Endothelial cell (in vitro differentiated cells): ENCODE measurements around the gene STAB2. TPM values are rescaled to one million over a fixed set of nuclear protein-coding genes. Genes with fewer than 3 reads are reported as not detected.

Experiments used
- DNase-seq: peaks from one replicate; pipeline ENCODE4 v3.0.0; 2021; ENCODE audit warnings: low spot score
- H3K27ac Mint-ChIP-seq: one replicate; pipeline ENCODE4 v1.8.0; 2021; ENCODE audit warnings: mixed read lengths, inconsistent platforms; ENCODE audit not compliant: unreplicated experiment
- H3K27me3 Mint-ChIP-seq: one replicate; pipeline ENCODE4 v1.8.0; 2021; ENCODE audit warnings: mild to moderate bottlenecking, moderate library complexity, mixed read lengths, inconsistent platforms; ENCODE audit not compliant: unreplicated experiment
- H3K36me3 Mint-ChIP-seq: one replicate; pipeline ENCODE4 v1.8.0; 2021; ENCODE audit warnings: mild to moderate bottlenecking, low read depth, mixed read lengths, inconsistent platforms; ENCODE audit not compliant: unreplicated experiment
- H3K4me1 Mint-ChIP-seq: one replicate; pipeline ENCODE4 v1.8.0; 2021; ENCODE audit warnings: mild to moderate bottlenecking, mixed read lengths, inconsistent platforms; ENCODE audit not compliant: unreplicated experiment
- H3K4me3 Mint-ChIP-seq: one replicate; pipeline ENCODE4 v1.8.0; 2021; ENCODE audit warnings: mild to moderate bottlenecking, mixed read lengths, inconsistent platforms; ENCODE audit not compliant: unreplicated experiment
- H3K9me3 Mint-ChIP-seq: one replicate; pipeline ENCODE4 v1.8.0; 2021; ENCODE audit warnings: mixed read lengths, inconsistent platforms; ENCODE audit not compliant: unreplicated experiment
- CTCF ChIP-seq: fragments of 200-600 bp; sonication (generic); IDR thresholded peaks from one replicate; pipeline ENCODE4 v1.5.0; 2021; ENCODE audit warnings: antibody characterized with exemption; ENCODE audit not compliant: unreplicated experiment
- total RNA-seq: library from RNA; stranded (reverse); fragmentation: NEBNext Ultra II Directional; extraction: Animal tissue kit (Norgen Biotek cat#: 25700); gene quantifications from one replicate; pipeline ENCODE4 v1.2.1, GENCODE V29; 2021; ENCODE audit not compliant: unreplicated experiment

The STAB2 gene
- total RNA-seq, 1 donor from 2014 or later: 0.10 TPM

DNA sequence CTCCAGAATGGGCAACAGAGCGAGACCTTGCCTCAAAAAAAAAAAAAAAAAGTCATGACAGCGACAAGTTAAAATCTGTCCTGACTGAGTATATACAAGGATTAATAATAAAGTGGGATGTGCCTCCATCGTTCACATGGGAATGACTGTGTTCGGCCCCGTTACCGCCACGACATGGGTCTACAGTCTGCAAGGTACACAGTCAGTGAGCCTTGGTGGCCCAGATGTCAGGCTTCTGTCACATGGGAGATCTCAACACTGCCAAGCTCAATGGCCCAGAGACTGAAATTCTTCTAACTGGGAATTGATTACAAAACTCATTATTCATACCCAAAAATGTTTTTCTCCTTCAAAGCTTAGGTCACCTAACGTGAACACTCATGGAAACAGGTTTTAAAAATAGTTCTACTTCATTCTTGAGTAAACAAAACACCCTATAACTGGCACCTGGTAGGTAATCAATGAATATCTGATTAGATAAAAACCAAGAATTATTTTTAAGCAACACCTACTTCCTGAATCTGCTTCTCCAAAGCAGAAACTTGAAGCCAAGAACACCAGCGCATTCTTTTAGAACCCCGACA, 188.0 kb downstream of the STAB2 start:
- H3K27me3 Mint-ChIP-seq: peaks cover 1% of the 10 kb centered on the region
- H3K9me3 Mint-ChIP-seq: no peaks in the 10 kb centered on the region
- no peak overlapping the region for H3K27ac Mint-ChIP-seq
- H3K36me3 Mint-ChIP-seq: no peaks in the 10 kb centered on the region
- no peak overlapping the region for H3K4me3 Mint-ChIP-seq
- no peak for DNase-seq
- no peaks in the 10 kb centered on the region for H3K4me1 Mint-ChIP-seq
- TF ChIP-seq CTCF: no peak

- Mint-ChIP-seq H3K4me1 (no peaks in the 10 kb centered on the region), H3K36me3 (no peaks in the 10 kb centered on the region), H3K9me3 (no peaks in the 10 kb centered on the region), H3K4me3 (no peak overlapping the region), H3K27me3 (peaks cover 2% of the 10 kb centered on the region), H3K27ac (peak overlapping the region; percentile 50)
- DNase-seq: no peak
- no peak for TF ChIP-seq CTCF
These were observed 191.7 kb downstream of the STAB2 start for GRCh38 chr12:103778781-103779180.

DNA sequence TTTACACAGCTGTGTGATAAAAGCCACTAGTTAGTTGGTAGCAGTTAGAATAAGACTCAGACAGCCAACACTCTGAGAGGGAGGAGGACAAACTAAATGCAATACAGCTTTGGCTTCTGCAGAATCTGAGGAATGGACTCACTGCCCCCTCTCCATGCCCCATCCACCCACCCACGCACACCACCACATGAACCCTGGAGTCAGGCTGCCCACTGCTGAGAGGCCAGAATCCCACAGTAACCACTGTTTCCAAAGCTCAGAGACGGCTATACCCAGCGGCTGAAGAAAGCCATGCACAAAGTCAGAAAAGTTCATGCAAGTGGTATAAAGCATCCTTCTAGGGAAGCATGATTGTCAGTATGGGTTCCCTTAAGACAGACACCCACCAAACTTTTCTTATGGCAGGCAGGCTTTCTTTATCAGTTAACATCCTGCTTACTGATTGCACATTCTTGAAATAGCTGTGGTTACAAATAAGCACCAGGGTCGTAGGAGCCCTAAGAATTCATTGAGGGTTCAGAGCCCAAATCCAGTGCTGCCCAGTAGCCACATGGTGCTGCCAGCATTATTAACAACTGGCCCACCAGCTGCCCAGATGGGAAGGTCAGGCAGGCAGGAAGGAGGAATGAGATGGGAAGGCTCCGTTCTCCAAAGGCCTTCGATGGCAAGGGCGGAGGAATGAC, 192.5 kb downstream of the STAB2 start:
- TF ChIP-seq CTCF: no peak
- Mint-ChIP-seq H3K9me3 (no peaks in the 10 kb centered on the region), H3K36me3 (no peaks in the 10 kb centered on the region), H3K27me3 (peaks cover 2% of the 10 kb centered on the region), H3K4me1 (no peaks in the 10 kb centered on the region), H3K4me3 (no peak overlapping the region), H3K27ac (no peak overlapping the region)
- no peak for DNase-seq

DNA sequence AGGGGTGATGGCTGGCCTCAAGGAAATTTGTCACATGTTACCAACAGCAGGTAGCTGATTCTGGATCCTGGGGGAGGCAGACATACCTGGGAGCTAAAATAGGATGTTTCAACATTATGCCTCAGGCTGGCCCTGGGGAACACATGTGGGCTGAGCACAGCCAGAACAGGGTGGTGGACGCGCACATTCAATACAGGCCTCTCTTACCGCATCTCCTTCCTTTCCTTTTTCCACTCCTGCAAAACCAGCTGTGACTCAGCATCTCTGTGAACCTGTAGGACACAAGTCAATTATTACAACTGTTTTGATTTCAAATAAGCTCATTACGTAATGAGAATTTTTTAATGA, 193.0 kb downstream of the STAB2 start:
- Mint-ChIP-seq H3K9me3 (no peaks in the 10 kb centered on the region), H3K36me3 (no peaks in the 10 kb centered on the region), H3K27me3 (peaks cover 2% of the 10 kb centered on the region), H3K27ac (no peak overlapping the region), H3K4me1 (no peaks in the 10 kb centered on the region), H3K4me3 (no peak overlapping the region)
- no peak for TF ChIP-seq CTCF
- DNase-seq: no peak

DNA sequence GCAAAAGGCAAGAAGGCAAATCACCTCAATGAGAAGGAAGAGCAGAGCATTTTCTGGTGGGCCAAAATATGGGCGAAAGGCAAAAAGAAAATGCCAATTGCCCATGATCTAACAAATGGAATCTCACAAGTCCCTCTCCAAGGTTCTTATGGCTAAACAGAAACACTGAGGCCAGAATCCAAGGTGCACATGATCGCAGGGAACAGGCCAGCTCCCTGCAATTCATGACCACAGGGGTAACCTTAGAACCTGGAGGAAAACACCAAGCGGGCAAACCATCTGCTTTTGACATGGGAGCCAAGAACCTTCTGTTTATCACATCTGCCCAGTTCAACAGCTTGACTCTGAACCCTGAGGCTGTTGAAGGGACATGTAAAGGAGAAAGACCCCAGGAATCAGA, 193.9 kb downstream of the STAB2 start:
- no peaks in the 10 kb centered on the region for H3K9me3 Mint-ChIP-seq
- no peak overlapping the region for H3K4me3 Mint-ChIP-seq
- H3K36me3 Mint-ChIP-seq: no peaks in the 10 kb centered on the region
- H3K4me1 Mint-ChIP-seq: no peaks in the 10 kb centered on the region
- peaks cover 2% of the 10 kb centered on the region for H3K27me3 Mint-ChIP-seq
- DNase-seq: no peak
- TF ChIP-seq CTCF: no peak
- H3K27ac Mint-ChIP-seq: no peak overlapping the region
